Measurements from ENCODE around the gene HOXA11.

DNA sequence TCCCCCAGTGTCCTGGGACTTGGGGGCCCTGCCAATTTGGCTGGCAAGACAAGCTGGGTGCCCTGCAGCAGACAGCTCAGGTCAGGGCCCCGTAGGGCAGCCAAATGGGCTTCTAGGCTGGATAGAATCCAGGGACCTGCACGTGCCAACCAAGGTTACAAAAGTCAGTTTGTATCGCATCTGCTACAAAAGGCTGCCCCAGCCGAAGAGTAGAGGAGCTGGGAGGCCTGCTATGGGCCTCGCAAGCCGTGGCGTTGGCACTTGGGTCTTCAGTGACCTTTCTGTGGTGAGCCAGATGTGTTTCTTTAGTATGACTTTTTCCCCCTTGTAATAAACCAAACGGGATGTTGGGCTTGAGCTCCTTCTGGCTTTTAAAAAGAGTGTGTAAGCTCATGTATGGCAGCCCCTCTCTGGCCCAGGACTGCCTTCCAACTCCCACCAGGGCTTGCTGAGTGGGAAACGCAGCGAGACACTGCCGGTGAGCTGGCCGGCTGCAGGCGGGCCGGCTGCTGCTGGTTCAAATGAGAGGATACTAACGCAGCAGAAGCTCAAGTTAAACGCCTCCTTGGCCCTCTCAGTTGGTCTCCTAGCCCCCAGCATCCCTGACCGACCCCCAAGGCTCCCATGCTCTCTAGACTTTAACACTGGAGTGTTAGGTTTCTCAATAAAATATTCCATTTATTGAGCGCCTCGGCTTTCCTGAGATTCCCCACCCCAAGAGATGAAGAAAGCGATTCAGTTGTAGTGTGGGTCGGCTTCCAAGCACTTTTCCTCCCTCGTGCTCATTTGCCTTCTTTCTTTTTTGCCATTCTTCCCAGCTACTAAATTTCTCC is 7.9 kb downstream of the HOXA11 start:
- TF ChIP-seq ZNF565 (CRISPR knock-in tag; conservative IDR thresholded peaks at IDR 0.05; ENCODE audit: low read depth) (no peak), OSR1 (CRISPR knock-in tag; IDR thresholded peaks at IDR 0.05) (no peak), ZFP3 (CRISPR knock-in tag; IDR thresholded peaks at IDR 0.05) (no peak)
- TF ChIP-seq, protein P1, sequence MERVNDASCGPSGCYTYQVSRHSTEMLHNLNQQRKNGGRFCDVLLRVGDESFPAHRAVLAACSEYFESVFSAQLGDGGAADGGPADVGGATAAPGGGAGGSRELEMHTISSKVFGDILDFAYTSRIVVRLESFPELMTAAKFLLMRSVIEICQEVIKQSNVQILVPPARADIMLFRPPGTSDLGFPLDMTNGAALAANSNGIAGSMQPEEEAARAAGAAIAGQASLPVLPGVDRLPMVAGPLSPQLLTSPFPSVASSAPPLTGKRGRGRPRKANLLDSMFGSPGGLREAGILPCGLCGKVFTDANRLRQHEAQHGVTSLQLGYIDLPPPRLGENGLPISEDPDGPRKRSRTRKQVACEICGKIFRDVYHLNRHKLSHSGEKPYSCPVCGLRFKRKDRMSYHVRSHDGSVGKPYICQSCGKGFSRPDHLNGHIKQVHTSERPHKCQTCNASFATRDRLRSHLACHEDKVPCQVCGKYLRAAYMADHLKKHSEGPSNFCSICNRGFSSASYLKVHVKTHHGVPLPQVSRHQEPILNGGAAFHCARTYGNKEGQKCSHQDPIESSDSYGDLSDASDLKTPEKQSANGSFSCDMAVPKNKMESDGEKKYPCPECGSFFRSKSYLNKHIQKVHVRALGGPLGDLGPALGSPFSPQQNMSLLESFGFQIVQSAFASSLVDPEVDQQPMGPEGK (CRISPR knock-in tag; IDR thresholded peaks at IDR 0.05; ENCODE audit: borderline replicate concordance) = no peak

Data from SK-N-SH treated with all-trans-retinoic acid at 6 μM for 48 hours (cell line).